ENCODE results near the gene PGPEP1. TPM values are rescaled to one million over a fixed set of nuclear protein-coding genes. Genes with fewer than 3 reads are reported as not detected.

Gene PGPEP1
- total and polyA plus RNA-seq, 10 of the 15 experiments (the other 5 are each of a cell fraction or from before 2014, with no cell fraction given), result 13.8 to 39.4 (median 17.0) TPM

DNA sequence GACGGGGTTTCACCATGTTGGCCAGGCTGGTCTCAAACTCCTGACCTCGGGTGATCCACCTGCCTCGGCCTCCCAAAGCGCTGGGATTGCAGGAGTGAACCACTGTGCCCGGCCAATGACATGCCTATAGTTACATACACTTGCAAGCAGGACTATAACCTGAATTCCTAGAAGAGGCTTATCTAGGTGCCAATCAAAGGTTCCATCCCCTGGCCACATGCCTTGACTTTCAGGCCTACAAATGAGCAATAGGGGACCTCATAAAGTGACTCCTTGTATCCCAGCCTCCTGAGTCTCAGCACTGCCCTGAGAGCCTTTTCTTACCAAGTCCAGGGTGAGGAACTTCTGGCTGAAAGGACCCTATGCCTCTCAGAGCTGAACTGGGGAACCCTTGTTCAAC is 13.6 kb upstream of the PGPEP1 start:
- in situ Hi-C loops (cut with MboI) (no loop called here), intact Hi-C loops (cut with micrococcal nuclease; ENCODE audit: unreplicated experiment) (loop anchor here (5.0 kb wide), 1 partner anchor 119 kb away; no protein-coding TSS in a partner anchor)
- TF ChIP-seq NR2F1 (conservative IDR thresholded peaks at IDR 0.05) (no peak), MTA2 (IDR thresholded peaks at IDR 0.05; ENCODE audit: low read depth) (no peak), TCF7 (IDR thresholded peaks at IDR 0.05; ENCODE audit: borderline replicate concordance) (no peak), HDAC2 (IDR thresholded peaks at IDR 0.05) (no peak), EED (IDR thresholded peaks at IDR 0.05; ENCODE audit: low read depth) (no peak), SREBF2 (IDR thresholded peaks at IDR 0.05; ENCODE audit: low read length) (no peak), CBFB (IDR thresholded peaks at IDR 0.05; ENCODE audit: low read depth) (no peak), TARDBP (IDR thresholded peaks at IDR 0.05; ENCODE audit: borderline replicate concordance) (no peak), SMARCA5 (IDR thresholded peaks at IDR 0.05) (no peak), NFYB (IDR thresholded peaks at IDR 0.05; ENCODE audit: insufficient read depth, low read depth, low read length) (no peak)
- TF ChIP-seq, protein P1, sequence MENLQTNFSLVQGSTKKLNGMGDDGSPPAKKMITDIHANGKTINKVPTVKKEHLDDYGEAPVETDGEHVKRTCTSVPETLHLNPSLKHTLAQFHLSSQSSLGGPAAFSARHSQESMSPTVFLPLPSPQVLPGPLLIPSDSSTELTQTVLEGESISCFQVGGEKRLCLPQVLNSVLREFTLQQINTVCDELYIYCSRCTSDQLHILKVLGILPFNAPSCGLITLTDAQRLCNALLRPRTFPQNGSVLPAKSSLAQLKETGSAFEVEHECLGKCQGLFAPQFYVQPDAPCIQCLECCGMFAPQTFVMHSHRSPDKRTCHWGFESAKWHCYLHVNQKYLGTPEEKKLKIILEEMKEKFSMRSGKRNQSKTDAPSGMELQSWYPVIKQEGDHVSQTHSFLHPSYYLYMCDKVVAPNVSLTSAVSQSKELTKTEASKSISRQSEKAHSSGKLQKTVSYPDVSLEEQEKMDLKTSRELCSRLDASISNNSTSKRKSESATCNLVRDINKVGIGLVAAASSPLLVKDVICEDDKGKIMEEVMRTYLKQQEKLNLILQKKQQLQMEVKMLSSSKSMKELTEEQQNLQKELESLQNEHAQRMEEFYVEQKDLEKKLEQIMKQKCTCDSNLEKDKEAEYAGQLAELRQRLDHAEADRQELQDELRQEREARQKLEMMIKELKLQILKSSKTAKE (IDR thresholded peaks at IDR 0.05; ENCODE audit: low read depth, poor library complexity, severe bottlenecking), result no peak
- TF ChIP-seq, protein P2, sequence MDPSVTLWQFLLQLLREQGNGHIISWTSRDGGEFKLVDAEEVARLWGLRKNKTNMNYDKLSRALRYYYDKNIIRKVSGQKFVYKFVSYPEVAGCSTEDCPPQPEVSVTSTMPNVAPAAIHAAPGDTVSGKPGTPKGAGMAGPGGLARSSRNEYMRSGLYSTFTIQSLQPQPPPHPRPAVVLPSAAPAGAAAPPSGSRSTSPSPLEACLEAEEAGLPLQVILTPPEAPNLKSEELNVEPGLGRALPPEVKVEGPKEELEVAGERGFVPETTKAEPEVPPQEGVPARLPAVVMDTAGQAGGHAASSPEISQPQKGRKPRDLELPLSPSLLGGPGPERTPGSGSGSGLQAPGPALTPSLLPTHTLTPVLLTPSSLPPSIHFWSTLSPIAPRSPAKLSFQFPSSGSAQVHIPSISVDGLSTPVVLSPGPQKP (IDR thresholded peaks at IDR 0.05; ENCODE audit: low read depth, low read length), result no peak
- Histone ChIP-seq H4K20me1 (ENCODE audit: control insufficient read depth, insufficient read depth) (no peaks in the 10 kb centered on the region), H3K4me2 (ENCODE audit: control insufficient read depth, insufficient read depth) (no peak overlapping the region), H3K27ac (ENCODE audit: control insufficient read depth, insufficient read depth) (no peak overlapping the region), H3K4me1 (ENCODE audit: control insufficient read depth, insufficient read depth, low read length) (peaks cover 7% of the 10 kb centered on the region), H3K79me2 (ENCODE audit: control insufficient read depth, insufficient read depth, low read length) (peaks cover 11% of the 10 kb centered on the region), H3K4me3 (no peak overlapping the region), H3K9me3 (replicated peaks; ENCODE audit: control insufficient read depth, insufficient read depth, low read length) (no peaks in the 10 kb centered on the region), H3K27me3 (replicated peaks in 1 of 2; ENCODE audit: control insufficient read depth in 2 of 2, insufficient read depth in 2 of 2, low read length in 1 of 2) (no peaks in the 10 kb centered on the region), H3K36me3 (ENCODE audit: control insufficient read depth in 2 of 2, insufficient read depth in 2 of 2, low read length in 1 of 2) (no peaks in the 10 kb centered on the region), H2AFZ (ENCODE audit: control insufficient read depth, low read depth, low read length) (no peak overlapping the region), H3K9ac (ENCODE audit: control insufficient read depth, insufficient read depth, low read length) (no peak overlapping the region)
- BruUV-seq (replicated peaks), result no TSS peak
- ChIA-PET POLR2A (interaction anchor here (0.6 to 10.4 kb wide), 5 partner anchors 11 to 376 kb away, joined by 3 to 206 read pairs (median 4); partner anchors contain the start of gene JUND), CTCF (interaction anchor here (0.6 to 11.3 kb wide), 3 partner anchors 21 to 86 kb away, joined by 3 to 516 read pairs (median 75); partner anchors contain the start of genes IQCN and JUND), RAD21 (ENCODE audit: unreplicated experiment) (interaction anchor here (0.9 to 7.6 kb wide), 5 partner anchors 11 to 114 kb away, joined by 3 to 259 read pairs (median 19); partner anchors contain the start of gene JUND), SMC1A (ENCODE audit: uncharacterized antibody, unreplicated experiment) (interaction anchor here (0.6 to 7.7 kb wide), 8 partner anchors 22 to 124 kb away, joined by 3 to 176 read pairs (median 3); partner anchors contain the start of gene JUND)
- 96% methylated on average over 5 of the region's 5 CpGs for WGBS (ENCODE audit: insufficient coverage, insufficient replicate concordance, low lambda C conversion rate, missing lambda C conversion rate)
- DNase-seq (ENCODE audit: low read depth, low spot score) (no peak), ATAC-seq (no peak), FAIRE-seq (no peak)
